Measurements from ENCODE around the gene ERG28.
A peak's percentile ranks its signal among the peaks of the same experiment; 100 is the strongest.

The ERG28 gene

DNA sequence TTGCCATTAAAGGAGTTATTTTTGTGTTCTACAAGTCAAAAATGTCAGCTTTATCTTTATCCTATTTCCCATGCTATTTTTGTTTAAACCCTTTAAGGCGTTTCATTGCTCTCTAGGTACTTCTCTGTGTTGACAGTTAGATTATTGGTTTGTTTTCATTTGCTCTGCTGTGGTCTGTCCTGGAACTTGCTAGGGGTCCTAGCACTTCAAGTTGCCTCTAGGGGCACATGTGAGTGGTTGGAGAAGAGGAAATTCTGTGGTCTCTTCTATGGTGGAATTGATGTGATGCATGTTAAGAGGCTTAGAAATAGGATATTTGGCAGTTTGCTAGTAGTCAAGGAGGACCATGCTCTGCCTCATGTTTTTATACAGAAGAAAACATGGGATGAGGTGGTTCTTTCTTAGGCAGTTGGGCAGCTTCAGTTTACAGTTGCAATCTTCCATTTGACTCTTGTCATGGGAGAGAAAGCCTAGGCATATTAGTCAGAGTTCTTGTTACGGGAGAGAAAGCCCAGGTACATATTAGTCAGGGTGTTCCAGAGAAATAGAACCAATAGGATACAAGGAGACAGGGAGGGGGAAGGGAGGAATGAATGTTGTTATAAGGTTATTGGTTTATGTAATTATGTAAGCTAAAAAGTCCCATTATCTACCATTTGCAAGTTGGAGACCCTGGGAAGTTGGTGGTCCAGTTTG is 14.7 kb upstream of the ERG28 start:
- DNase-seq (no peak), ATAC-seq (no peak)
- Mint-ChIP-seq H3K36me3 (ENCODE audit: low read depth) (peaks cover 26% of the 10 kb centered on the region), H3K27me3 (no peaks in the 10 kb centered on the region), H3K9me3 (peaks cover 3% of the 10 kb centered on the region), H3K27ac (no peak overlapping the region), H3K4me1 (peaks cover 17% of the 10 kb centered on the region), H3K4me3 (no peak overlapping the region)

DNA sequence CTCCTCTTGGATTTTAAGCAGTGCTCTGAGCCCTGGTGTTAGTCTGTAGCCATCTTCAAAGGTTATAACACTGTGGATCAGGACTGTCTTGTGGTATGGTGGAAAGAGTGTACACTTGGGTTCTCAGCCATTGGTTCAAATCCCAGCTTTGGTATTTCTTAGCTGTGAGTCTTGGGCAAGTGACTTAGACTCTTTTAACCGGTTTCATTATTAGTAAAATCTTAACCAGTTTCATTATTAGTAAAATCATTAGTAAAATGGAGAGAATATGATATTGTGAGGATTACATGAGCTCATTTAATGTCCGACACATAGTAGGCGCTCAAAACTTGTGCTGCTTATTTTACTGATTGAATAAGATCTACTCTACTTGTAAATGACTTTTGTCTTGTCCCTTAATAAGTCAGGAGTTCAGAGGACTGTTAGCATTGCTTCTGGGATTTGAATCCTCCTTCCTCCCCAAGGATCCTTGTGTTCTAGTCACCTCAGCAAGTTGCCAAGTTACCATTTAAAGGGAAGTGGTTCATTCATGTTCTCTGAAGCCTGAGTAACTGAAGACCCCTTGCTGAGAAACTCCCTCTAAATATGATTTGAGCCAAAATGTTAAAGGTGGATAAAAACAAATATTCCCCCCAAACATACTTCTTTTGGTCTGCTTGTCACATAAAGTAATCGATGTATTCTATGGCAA is 12.8 kb upstream of the ERG28 start:
- H3K27me3 Mint-ChIP-seq = no peaks in the 10 kb centered on the region
- no peak for DNase-seq
- H3K27ac Mint-ChIP-seq = peak overlapping the region; percentile 31
- peaks cover 17% of the 10 kb centered on the region for H3K4me1 Mint-ChIP-seq
- H3K9me3 Mint-ChIP-seq = peaks cover 3% of the 10 kb centered on the region
- H3K36me3 Mint-ChIP-seq (ENCODE audit: low read depth) = peaks cover 39% of the 10 kb centered on the region
- H3K4me3 Mint-ChIP-seq = peak overlapping the region; percentile 16
- ATAC-seq = peak; percentile 81

DNA sequence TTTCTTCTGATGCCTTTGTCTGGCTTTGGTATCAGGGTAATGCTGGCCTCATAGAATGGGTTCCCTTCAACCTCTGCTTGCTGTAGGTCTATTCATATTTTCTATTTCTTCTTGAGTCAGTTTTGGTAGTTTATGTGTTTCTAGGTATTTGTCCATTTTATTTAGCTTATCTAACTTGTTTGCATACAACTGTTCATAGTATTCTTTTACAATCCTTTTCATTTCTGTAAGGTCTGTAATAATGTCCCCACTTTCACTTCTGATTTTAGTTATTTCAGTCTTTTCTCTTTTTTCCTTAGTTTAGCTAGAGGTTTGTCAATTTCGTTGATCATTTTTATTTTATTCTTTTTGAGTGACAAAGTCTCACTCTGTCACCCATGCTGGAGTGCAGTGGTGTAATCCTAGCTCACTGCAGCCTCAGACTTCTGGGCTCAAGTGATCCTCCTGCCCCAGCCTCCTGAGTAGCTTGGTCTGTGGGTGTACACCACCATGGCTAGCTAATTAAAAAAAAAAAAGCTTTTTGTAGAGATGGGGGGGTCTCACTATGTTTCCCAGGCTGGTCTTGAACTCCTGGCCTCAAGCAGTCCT is 12.0 kb upstream of the ERG28 start:
- no peaks in the 10 kb centered on the region for H3K27me3 Mint-ChIP-seq
- peaks cover 17% of the 10 kb centered on the region for H3K4me1 Mint-ChIP-seq
- H3K4me3 Mint-ChIP-seq = peak overlapping the region; percentile 16
- peaks cover 3% of the 10 kb centered on the region for H3K9me3 Mint-ChIP-seq
- ATAC-seq (no peak), DNase-seq (no peak)
- H3K36me3 Mint-ChIP-seq (ENCODE audit: low read depth) = peaks cover 36% of the 10 kb centered on the region
- no peak overlapping the region for H3K27ac Mint-ChIP-seq

DNA sequence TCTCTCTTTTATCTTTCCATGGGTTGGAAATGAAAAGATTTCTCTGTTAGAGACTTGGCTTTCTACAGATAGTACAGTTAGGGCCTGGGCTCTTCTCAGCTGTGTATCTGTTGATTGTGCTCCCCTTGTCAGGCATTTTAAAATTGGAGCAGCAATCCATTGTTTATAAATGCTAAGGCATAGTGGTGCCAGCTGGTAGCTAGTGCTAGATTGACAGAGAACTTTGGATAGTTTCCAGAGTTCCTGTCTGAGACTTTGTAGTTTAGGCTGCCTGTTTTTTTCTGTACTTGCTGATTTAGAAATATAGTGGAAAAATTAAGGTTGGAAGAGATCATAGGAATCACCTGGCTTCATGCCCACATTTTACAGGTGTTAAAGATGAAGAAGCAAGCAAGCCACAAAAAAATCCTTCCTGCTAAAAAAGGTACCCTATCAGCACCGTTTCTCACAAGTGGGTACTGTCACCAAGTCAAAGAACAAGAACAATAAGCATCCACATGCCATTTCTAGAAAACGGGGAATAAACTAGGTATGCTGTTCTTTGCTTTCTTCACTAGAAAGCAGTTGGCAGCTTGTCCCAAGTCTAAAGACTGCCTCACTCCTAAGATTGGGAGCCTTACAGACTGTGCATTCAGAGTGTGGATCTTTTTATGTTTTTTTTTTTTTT is 6.6 kb upstream of the ERG28 start:
- Mint-ChIP-seq H3K36me3 (ENCODE audit: low read depth) (peaks cover 32% of the 10 kb centered on the region), H3K27ac (no peak overlapping the region), H3K4me1 (peaks cover 6% of the 10 kb centered on the region), H3K9me3 (no peaks in the 10 kb centered on the region), H3K4me3 (no peak overlapping the region), H3K27me3 (no peaks in the 10 kb centered on the region)
- ATAC-seq (no peak), DNase-seq (no peak)

DNA sequence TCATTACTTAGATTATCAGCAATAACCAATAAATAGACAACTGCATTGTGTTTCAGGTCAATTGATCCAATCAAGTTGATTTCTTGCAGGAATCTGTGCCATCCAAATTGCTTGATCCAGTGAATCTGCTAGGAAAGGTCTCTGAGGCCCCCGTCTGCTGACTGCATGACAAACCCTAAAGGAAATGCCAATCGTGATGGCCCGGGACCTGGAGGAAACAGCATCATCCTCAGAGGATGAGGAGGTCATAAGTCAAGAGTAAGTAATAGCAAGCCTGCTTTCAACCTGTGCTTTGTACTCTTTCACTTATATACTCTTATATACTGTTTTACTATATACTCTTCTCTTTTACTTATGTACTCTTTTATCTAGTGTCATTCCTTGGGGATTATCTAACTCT is 2.3 kb upstream of the ERG28 start:
- Mint-ChIP-seq H3K36me3 (ENCODE audit: low read depth) (peaks cover 10% of the 10 kb centered on the region), H3K9me3 (no peaks in the 10 kb centered on the region), H3K4me1 (peaks cover 29% of the 10 kb centered on the region), H3K4me3 (peak overlapping the region; percentile 38), H3K27me3 (peaks cover 3% of the 10 kb centered on the region), H3K27ac (no peak overlapping the region)
- ATAC-seq (no peak), DNase-seq (no peak)

DNA sequence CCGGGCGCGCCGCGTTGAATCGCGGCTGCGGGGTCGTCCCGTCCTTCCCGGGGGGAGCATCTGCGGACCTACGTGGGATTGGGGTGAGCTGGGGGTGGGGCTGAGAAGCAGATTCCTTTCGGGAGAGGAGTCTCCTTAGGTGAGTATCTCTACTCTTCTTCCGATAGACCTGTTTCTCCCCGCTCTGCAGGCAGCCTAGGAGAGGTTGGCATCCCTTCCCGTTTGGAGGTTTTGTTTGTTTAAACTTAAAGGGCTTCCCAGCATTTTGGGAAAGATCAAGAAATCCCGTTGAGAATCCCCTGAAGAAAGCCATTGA is 781 bp upstream of the ERG28 start:
- Mint-ChIP-seq H3K4me3 (peak overlapping the region; percentile 94), H3K4me1 (peaks cover 29% of the 10 kb centered on the region), H3K36me3 (ENCODE audit: low read depth) (peaks cover 7% of the 10 kb centered on the region), H3K9me3 (no peaks in the 10 kb centered on the region), H3K27me3 (peaks cover 3% of the 10 kb centered on the region), H3K27ac (peak overlapping the region; percentile 91)
- DNase-seq (no peak), ATAC-seq (no peak)

DNA sequence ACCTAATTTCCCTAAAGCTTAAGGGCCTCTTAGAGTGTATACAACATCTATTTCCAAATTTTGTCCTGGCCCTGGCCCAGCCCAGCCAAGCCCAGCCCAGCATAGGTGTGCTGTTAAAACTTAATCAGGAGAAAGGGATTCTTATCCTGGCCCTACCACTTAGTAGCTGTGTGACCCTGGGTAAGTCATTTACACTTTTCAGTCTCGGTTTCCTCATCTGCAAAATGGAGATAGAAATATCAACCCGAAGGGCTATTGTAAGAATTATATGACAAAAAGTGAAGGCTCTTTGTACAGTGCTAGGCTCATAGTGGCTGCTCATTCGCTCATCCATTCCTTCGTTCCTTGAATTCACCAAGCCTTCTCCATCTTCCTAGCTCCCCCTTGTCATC is 442 bp downstream of the ERG28 start:
- Mint-ChIP-seq H3K4me1 (peaks cover 29% of the 10 kb centered on the region), H3K9me3 (no peaks in the 10 kb centered on the region), H3K27me3 (peaks cover 3% of the 10 kb centered on the region), H3K36me3 (ENCODE audit: low read depth) (peaks cover 7% of the 10 kb centered on the region), H3K4me3 (peak overlapping the region; percentile 94), H3K27ac (peak overlapping the region; percentile 91)
- ATAC-seq (no peak), DNase-seq (no peak)

DNA sequence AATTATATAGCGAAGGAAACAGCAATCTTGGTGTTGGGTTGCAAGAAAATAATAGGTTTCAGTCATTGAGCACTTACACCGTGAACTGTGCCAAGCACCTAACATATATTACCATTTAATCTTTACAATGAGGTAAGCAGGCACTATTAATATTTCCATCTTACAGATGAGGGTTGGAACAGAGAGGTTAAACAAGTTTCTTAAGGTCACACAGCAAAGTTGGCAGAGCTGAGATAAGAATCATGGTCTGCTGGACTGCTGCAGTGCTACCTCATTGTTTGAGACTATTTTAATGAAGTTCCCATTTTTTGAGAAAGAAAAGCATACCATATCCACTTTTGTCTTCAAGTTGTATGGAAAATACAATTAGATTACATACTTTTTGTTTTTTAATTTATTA is 1.7 kb downstream of the ERG28 start:
- Mint-ChIP-seq H3K4me1 (peaks cover 30% of the 10 kb centered on the region), H3K27me3 (peaks cover 3% of the 10 kb centered on the region), H3K27ac (no peak overlapping the region), H3K9me3 (no peaks in the 10 kb centered on the region), H3K4me3 (no peak overlapping the region), H3K36me3 (ENCODE audit: low read depth) (peaks cover 3% of the 10 kb centered on the region)
- DNase-seq (no peak), ATAC-seq (no peak)

DNA sequence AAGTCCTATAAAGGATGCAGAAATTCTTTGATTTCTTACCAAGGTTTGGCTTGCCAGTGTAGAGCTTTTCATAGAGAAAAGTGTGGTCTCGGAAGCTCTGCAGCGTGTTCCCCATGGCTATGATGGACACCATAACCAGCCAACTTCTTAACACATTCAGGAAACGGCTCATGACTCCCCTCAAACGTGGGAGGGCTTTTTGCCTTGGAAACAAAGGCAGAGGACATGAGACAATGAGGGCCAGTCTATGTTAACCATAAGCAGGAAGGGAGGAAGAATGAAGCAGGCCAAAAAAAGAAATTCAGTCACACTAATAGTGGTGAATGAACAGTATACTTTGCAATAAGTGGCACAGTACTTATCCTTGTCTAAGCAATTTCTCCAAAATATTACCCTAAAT is 3.3 kb downstream of the ERG28 start:
- Mint-ChIP-seq H3K36me3 (ENCODE audit: low read depth) (peaks cover 15% of the 10 kb centered on the region), H3K4me3 (no peak overlapping the region), H3K27me3 (peaks cover 3% of the 10 kb centered on the region), H3K27ac (no peak overlapping the region), H3K9me3 (no peaks in the 10 kb centered on the region), H3K4me1 (peaks cover 25% of the 10 kb centered on the region)
- no peak for ATAC-seq
- DNase-seq = no peak

DNA sequence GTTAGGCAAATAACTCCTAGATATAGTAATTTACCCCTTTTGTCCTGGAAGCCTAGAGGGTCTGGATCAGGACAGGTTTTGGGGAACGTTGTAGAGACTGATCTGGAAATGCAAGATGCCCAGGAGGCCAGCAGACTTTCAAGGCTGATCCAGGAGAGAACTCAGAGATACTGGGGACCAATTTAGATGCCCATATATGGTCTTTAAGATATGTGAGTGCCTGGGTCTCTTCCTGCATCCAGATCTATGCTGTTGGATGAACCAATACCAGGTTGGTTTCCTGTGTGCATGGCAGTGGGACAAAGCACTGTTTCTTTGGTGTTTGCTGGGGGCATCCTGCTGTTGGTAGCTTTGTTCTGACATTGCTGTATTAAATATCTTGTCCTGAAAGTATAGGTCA is 5.4 kb downstream of the ERG28 start:
- DNase-seq (no peak), ATAC-seq (no peak)
- Mint-ChIP-seq H3K9me3 (no peaks in the 10 kb centered on the region), H3K4me3 (no peak overlapping the region), H3K4me1 (peaks cover 11% of the 10 kb centered on the region), H3K27me3 (no peaks in the 10 kb centered on the region), H3K27ac (no peak overlapping the region), H3K36me3 (ENCODE audit: low read depth) (peaks cover 33% of the 10 kb centered on the region)

DNA sequence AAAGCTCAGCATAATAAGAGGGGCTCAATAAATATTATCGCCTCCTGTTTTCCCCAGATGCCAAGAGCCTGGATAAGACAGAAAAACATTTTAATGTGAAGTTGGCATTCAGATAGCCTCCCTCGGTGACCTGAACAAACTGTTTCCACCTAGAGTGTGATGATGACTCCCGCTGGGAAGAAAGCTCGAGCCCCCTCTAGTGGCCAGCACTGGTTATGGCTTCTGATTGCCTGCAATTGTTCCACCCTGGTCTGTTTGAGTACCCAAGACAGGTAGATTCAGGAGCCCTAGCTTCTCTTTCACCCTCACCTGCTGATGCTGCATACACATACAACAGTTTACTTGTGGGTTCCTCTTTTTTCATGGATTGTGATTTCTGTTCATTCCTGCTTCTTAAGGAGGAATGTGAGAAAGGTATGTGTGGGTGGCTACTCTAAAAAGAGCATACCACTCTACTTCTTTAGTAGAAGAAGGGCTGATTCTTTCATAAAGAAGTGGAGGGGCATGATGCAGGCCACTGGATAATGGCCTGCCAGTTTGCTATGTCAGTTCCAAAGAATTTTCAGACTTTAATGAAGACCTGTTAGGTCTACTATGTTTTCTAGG is 6.4 kb downstream of the ERG28 start:
- peaks cover 41% of the 10 kb centered on the region for H3K36me3 Mint-ChIP-seq (ENCODE audit: low read depth)
- ATAC-seq (peak; percentile 90), DNase-seq (peak; percentile 85)
- peaks cover 3% of the 10 kb centered on the region for H3K4me1 Mint-ChIP-seq
- no peak overlapping the region for H3K4me3 Mint-ChIP-seq
- no peaks in the 10 kb centered on the region for H3K9me3 Mint-ChIP-seq
- no peaks in the 10 kb centered on the region for H3K27me3 Mint-ChIP-seq
- no peak overlapping the region for H3K27ac Mint-ChIP-seq

DNA sequence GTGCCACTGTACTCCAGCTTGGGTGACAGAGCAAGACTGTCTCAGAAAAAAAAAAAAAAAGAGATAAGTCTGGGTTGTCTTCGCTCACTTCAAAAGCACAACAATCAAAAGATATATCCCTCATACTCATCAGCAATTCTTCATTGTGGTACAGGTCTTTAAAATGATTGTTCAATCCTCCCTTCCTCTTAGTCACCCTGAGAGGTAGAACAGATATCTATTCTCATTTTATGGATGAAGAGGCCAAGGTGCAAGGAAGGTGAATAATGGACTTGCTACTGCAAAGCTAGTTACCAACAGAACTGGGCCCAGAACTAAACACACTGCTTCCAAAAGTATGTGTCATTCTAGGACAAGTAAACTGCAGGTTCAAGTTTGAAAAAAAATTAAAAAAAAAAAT is 7.1 kb downstream of the ERG28 start:
- DNase-seq = no peak
- Mint-ChIP-seq H3K4me1 (peaks cover 3% of the 10 kb centered on the region), H3K27ac (no peak overlapping the region), H3K9me3 (no peaks in the 10 kb centered on the region), H3K27me3 (no peaks in the 10 kb centered on the region), H3K36me3 (ENCODE audit: low read depth) (peaks cover 43% of the 10 kb centered on the region), H3K4me3 (no peak overlapping the region)
- no peak for ATAC-seq

DNA sequence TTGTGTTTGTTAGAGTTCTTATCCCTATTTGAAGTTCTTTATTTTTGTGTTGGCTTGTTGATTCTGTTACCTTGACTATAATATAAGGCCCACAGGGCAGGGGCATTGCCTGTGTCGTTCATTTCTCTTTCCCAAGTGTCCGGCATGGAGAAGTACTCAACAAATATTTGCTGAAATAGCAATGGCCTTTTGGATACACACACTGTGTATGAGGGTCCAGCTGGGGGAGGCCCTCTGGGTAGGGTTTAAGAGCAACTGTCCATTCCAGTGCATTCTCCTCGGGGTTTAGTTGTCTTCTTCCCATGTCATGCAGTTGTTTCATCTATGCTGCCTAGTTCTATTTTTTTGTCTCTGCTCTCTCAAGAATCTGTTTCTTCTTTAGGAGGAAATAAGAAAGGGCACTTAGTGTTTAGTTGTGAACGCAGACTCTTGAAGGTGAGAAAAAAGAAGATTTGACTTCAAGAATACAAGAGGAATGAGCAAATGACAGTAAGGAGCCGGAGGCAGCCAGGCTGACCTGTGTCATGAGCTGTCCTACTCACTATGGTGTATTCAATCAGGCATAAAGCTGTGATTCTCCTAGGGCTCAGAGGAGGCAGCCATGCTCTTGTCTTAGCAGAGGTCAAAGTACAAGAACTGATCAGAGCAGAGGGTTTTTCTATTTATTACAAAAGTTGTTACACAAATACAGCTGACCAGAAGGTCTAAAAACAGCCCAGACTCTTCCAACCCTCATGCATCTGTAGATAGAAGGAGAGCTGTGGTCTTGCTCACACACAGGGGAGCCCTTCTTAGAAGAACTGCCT is 10.2 kb downstream of the ERG28 start:
- ATAC-seq = no peak
- Mint-ChIP-seq H3K27me3 (no peaks in the 10 kb centered on the region), H3K36me3 (ENCODE audit: low read depth) (peaks cover 45% of the 10 kb centered on the region)

DNA sequence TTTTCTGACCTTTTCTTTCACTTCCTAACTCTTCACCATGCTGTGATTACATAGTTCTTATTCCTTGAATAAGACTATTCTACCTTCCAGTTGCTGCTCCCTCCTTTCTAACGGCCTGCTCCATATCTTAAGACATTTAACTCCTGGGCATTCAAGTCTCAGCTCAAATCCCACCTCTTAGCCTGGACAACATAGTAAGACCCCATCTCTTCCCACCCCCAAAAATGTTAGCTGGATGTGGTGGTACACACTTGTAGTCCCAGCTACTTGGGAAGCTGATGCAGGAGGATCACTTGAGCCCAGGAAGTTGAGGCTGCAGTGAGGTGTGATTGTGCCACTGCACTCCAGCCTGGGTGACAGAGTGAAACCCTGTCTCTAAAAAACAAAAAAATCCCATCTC is 10.9 kb downstream of the ERG28 start:
- DNase-seq = no peak
- Mint-ChIP-seq H3K27me3 (no peaks in the 10 kb centered on the region), H3K4me1 (peaks cover 3% of the 10 kb centered on the region), H3K36me3 (ENCODE audit: low read depth) (peaks cover 45% of the 10 kb centered on the region), H3K4me3 (no peak overlapping the region), H3K9me3 (no peaks in the 10 kb centered on the region), H3K27ac (no peak overlapping the region)
- no peak for ATAC-seq

More for the DNA sequence above, 10.2 kb downstream of the ERG28 start:
- Mint-ChIP-seq H3K9me3 (no peaks in the 10 kb centered on the region), H3K4me3 (no peak overlapping the region), H3K4me1 (peaks cover 3% of the 10 kb centered on the region), H3K27ac (no peak overlapping the region)
- no peak for DNase-seq

Measured in activated naive CD8-positive, alpha-beta T cell treated with anti-CD3 and anti-CD28 coated beads, Interleukin-2, amount 50 U/mL, for 24 hours (primary cell).